ENCODE data around the gene ZFP69B.
"Not testable (repeated sequence)": the region's sequence is repeated elsewhere in the genome, so short reads cannot be mapped to it uniquely, and the experiment has no call there.

- TF ChIP-seq POLR2AphosphoS5 (IDR thresholded peaks at IDR 0.05; ENCODE audit: low read depth, low read length); CTCF (IDR thresholded peaks at IDR 0.05); REST (IDR thresholded peaks at IDR 0.05; ENCODE audit: insufficient read depth in 1 of 2, low read depth in 2 of 2, low read length in 1 of 2); TCF7L2 (IDR thresholded peaks at IDR 0.05; ENCODE audit: low read depth, low read length): not testable (repeated sequence)
These were observed 52.4 kb downstream of the ZFP69B start for GRCh38 chr1:40502651-40503050.
